ENCODE measurements around the gene CD82.

Gene CD82

GRCh38 chr11:44524346-44524745 lies 41.1 kb upstream of the CD82 start:
- H3K9me3 ChIP-seq (ENCODE audit: low read depth, low read length) = no peaks in the 10 kb centered on the region
- H3K9ac ChIP-seq (ENCODE audit: insufficient read length) = peak overlapping the region; percentile 45
- no peak for TF ChIP-seq FOXP2 (optimal IDR thresholded peaks at IDR 0.05; ENCODE audit: control extremely low read depth, extremely low read length, insufficient read depth)
- TF ChIP-seq EZH2 (IDR thresholded peaks at IDR 0.05) = no peak
- no peak for TF ChIP-seq POLR2AphosphoS5 (IDR thresholded peaks at IDR 0.05; ENCODE audit: borderline replicate concordance, low read depth, low read length)
- H3K36me3 ChIP-seq (ENCODE audit: insufficient read depth, low read length) = no peaks in the 10 kb centered on the region
- peak overlapping the region; percentile 81; the same call in 1 of the 2 replicates for H3K27ac ChIP-seq
- H3K4me3 ChIP-seq = peak overlapping the region; percentile 41
- no peak for DNase-seq (ENCODE audit: low read depth, low spot score)

- H3K27ac ChIP-seq = peak overlapping the region; percentile 81; the same call in 1 of the 2 replicates
- TF ChIP-seq EZH2 (IDR thresholded peaks at IDR 0.05) (no peak), POLR2AphosphoS5 (IDR thresholded peaks at IDR 0.05; ENCODE audit: borderline replicate concordance, low read depth, low read length) (no peak), FOXP2 (optimal IDR thresholded peaks at IDR 0.05; ENCODE audit: control extremely low read depth, extremely low read length, insufficient read depth) (no peak)
- DNase-seq (ENCODE audit: low read depth, low spot score) = peak; percentile 47
- H3K9me3 ChIP-seq (ENCODE audit: low read depth, low read length) = no peaks in the 10 kb centered on the region
- H3K9ac ChIP-seq (ENCODE audit: insufficient read length) = peak overlapping the region; percentile 45
- no peaks in the 10 kb centered on the region for H3K36me3 ChIP-seq (ENCODE audit: insufficient read depth, low read length)
- H3K4me3 ChIP-seq = peak overlapping the region; percentile 41
Observed at GRCh38 chr11:44524751-44525201, 40.7 kb upstream of the CD82 start.

GRCh38 chr11:44525473-44526252 lies 39.8 kb upstream of the CD82 start:
- no peaks in the 10 kb centered on the region for H3K9me3 ChIP-seq (ENCODE audit: low read depth, low read length)
- DNase-seq (ENCODE audit: low read depth, low spot score) = no peak
- no peak overlapping the region for H3K27ac ChIP-seq
- no peaks in the 10 kb centered on the region for H3K36me3 ChIP-seq (ENCODE audit: insufficient read depth, low read length)
- no peak overlapping the region; the same call in 1 of the 2 replicates for H3K4me3 ChIP-seq
- no peak for TF ChIP-seq POLR2AphosphoS5 (IDR thresholded peaks at IDR 0.05; ENCODE audit: borderline replicate concordance, low read depth, low read length)
- no peak for TF ChIP-seq EZH2 (IDR thresholded peaks at IDR 0.05)
- no peak for TF ChIP-seq FOXP2 (optimal IDR thresholded peaks at IDR 0.05; ENCODE audit: control extremely low read depth, extremely low read length, insufficient read depth)
- no peak overlapping the region for H3K9ac ChIP-seq (ENCODE audit: insufficient read length)

- H3K36me3 ChIP-seq (ENCODE audit: insufficient read depth, low read length) = no peaks in the 10 kb centered on the region
- TF ChIP-seq FOXP2 (optimal IDR thresholded peaks at IDR 0.05; ENCODE audit: control extremely low read depth, extremely low read length, insufficient read depth) (no peak), POLR2AphosphoS5 (IDR thresholded peaks at IDR 0.05; ENCODE audit: borderline replicate concordance, low read depth, low read length) (no peak), EZH2 (IDR thresholded peaks at IDR 0.05) (no peak)
- no peak for DNase-seq (ENCODE audit: low read depth, low spot score)
- no peak overlapping the region for H3K27ac ChIP-seq
- no peaks in the 10 kb centered on the region for H3K9me3 ChIP-seq (ENCODE audit: low read depth, low read length)
- H3K4me3 ChIP-seq = no peak overlapping the region
- no peak overlapping the region for H3K9ac ChIP-seq (ENCODE audit: insufficient read length)
Observed at GRCh38 chr11:44526438-44526837, 39.0 kb upstream of the CD82 start.

- TF ChIP-seq EZH2 (IDR thresholded peaks at IDR 0.05) (no peak), POLR2AphosphoS5 (IDR thresholded peaks at IDR 0.05; ENCODE audit: borderline replicate concordance, low read depth, low read length) (no peak), FOXP2 (optimal IDR thresholded peaks at IDR 0.05; ENCODE audit: control extremely low read depth, extremely low read length, insufficient read depth) (no peak)
- no peak for DNase-seq (ENCODE audit: low read depth, low spot score)
- H3K27ac ChIP-seq = no peak overlapping the region; the same call in 1 of the 2 replicates
- H3K4me3 ChIP-seq = no peak overlapping the region
- no peaks in the 10 kb centered on the region for H3K36me3 ChIP-seq (ENCODE audit: insufficient read depth, low read length)
- H3K9ac ChIP-seq (ENCODE audit: insufficient read length) = no peak overlapping the region
- no peaks in the 10 kb centered on the region for H3K9me3 ChIP-seq (ENCODE audit: low read depth, low read length)
Observed at GRCh38 chr11:44527476-44527875, 38.0 kb upstream of the CD82 start.

- H3K9ac ChIP-seq (ENCODE audit: insufficient read length) = no peak overlapping the region
Observed at GRCh38 chr11:44528103-44528502, 37.4 kb upstream of the CD82 start.

GRCh38 chr11:44528581-44528980 lies 36.9 kb upstream of the CD82 start:
- H3K27ac ChIP-seq = no peak overlapping the region
- no peaks in the 10 kb centered on the region for H3K36me3 ChIP-seq (ENCODE audit: insufficient read depth, low read length)
- no peak for TF ChIP-seq POLR2AphosphoS5 (IDR thresholded peaks at IDR 0.05; ENCODE audit: borderline replicate concordance, low read depth, low read length)
- TF ChIP-seq FOXP2 (optimal IDR thresholded peaks at IDR 0.05; ENCODE audit: control extremely low read depth, extremely low read length, insufficient read depth) = no peak
- TF ChIP-seq EZH2 (IDR thresholded peaks at IDR 0.05) = no peak
- DNase-seq (ENCODE audit: low read depth, low spot score) = no peak
- H3K9me3 ChIP-seq (ENCODE audit: low read depth, low read length) = no peaks in the 10 kb centered on the region
- no peak overlapping the region for H3K9ac ChIP-seq (ENCODE audit: insufficient read length)
- no peak overlapping the region for H3K4me3 ChIP-seq

More at GRCh38 chr11:44528103-44528502, 37.4 kb upstream of the CD82 start:
- Histone ChIP-seq H3K9me3 (ENCODE audit: low read depth, low read length) (no peaks in the 10 kb centered on the region), H3K36me3 (ENCODE audit: insufficient read depth, low read length) (no peaks in the 10 kb centered on the region), H3K4me3 (no peak overlapping the region), H3K27ac (no peak overlapping the region)
- DNase-seq (ENCODE audit: low read depth, low spot score) = no peak
- TF ChIP-seq FOXP2 (optimal IDR thresholded peaks at IDR 0.05; ENCODE audit: control extremely low read depth, extremely low read length, insufficient read depth) = no peak
- TF ChIP-seq POLR2AphosphoS5 (IDR thresholded peaks at IDR 0.05; ENCODE audit: borderline replicate concordance, low read depth, low read length) = no peak
- no peak for TF ChIP-seq EZH2 (IDR thresholded peaks at IDR 0.05)

- no peaks in the 10 kb centered on the region for H3K9me3 ChIP-seq (ENCODE audit: low read depth, low read length)
- H3K4me3 ChIP-seq = no peak overlapping the region
- TF ChIP-seq FOXP2 (optimal IDR thresholded peaks at IDR 0.05; ENCODE audit: control extremely low read depth, extremely low read length, insufficient read depth) = no peak
- TF ChIP-seq POLR2AphosphoS5 (IDR thresholded peaks at IDR 0.05; ENCODE audit: borderline replicate concordance, low read depth, low read length) = no peak
- TF ChIP-seq EZH2 (IDR thresholded peaks at IDR 0.05) = no peak
- no peak for DNase-seq (ENCODE audit: low read depth, low spot score)
- H3K27ac ChIP-seq = no peak overlapping the region
- no peaks in the 10 kb centered on the region for H3K36me3 ChIP-seq (ENCODE audit: insufficient read depth, low read length)
- H3K9ac ChIP-seq (ENCODE audit: insufficient read length) = no peak overlapping the region
Observed at GRCh38 chr11:44529895-44530412, 35.5 kb upstream of the CD82 start.

Data from SK-N-MC (cell line).